HG02943 (cell line): ENCODE data around the gene INPP5A.

Experiments
- ATAC-seq: cut with Tn5 transposase; IDR thresholded peaks from one replicate; pipeline ENCODE4 v1.9.1; 2021; ENCODE audit warnings: mild to moderate bottlenecking, low read depth, moderate library complexity; ENCODE audit not compliant: unreplicated experiment

INPP5A gene

DNA sequence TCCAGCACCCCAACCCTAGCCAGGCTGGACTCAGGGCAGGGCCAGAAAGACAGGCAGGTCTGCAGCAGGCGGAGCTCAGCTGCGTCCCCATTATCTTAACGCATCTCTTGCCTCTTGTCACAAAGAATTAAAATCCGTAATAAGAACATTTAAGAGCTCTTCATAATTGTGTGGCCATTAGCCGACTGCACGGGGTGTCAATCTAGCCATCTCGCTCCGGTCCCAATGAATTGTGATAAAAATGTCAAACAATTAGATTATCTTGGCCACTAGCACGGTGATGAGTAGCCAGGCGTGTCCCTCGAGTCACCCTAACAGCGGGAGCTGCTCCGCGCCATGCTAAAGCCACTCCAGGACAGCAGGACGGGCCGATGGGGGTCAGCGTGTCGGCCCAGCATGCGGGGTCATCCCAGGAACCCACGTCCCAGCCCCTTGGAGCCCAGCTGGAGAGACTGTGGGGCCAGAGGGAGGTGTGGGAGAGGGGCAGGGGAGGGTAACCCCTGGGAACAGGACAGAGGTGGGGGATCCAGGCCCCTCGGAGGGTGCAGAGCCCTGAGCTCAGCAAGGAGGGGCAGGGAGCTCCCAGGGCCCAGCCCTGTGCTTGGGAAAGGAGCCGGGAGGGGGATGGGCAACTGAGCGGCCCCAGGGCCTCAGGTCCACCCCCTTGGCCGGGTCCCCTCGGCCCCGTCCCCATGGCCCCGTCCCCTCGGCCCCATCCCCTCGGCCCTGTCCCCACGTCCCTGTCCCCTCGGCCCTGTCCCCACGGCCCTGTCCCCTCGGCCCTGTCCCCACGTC is 266.0 kb downstream of the INPP5A start:
- no peak for ATAC-seq

GRCh38 chr10:132804287-132804686 is 266.7 kb downstream of the INPP5A start:
- ATAC-seq = no peak

DNA sequence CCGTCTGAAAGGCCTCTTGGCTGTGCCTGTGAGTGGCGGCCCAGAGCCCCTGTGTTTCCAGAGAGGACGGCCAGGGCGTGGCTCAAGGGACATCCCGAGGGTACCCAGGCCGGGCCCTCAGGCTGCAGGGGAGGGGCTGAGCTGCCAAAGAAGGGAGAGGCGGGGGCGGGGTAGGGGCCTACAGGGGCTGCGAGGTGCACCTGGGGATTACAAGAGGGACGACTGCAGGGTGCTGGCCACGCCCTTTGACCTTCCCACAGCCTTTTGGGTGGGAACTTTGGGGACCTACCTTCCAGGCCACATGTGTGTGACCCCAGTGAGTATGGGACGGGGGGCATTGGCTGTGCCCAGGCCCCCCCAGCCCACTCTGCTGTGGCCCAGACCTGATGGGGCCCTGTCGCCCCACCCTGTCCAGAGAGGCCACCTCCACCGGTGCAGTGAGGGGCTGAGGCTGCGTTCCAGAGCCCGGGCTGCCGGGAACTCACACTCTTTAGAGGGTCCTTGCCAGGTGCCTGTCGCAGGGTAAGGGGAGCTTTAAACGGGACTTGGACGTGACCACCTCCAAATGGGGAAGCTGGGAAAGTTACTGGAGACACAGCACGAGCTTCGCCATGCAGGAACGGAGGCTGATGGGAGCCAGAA is 267.3 kb downstream of the INPP5A start:
- ATAC-seq = no peak

GRCh38 chr10:132805599-132805998 is 268.0 kb downstream of the INPP5A start:
- no peak for ATAC-seq

DNA sequence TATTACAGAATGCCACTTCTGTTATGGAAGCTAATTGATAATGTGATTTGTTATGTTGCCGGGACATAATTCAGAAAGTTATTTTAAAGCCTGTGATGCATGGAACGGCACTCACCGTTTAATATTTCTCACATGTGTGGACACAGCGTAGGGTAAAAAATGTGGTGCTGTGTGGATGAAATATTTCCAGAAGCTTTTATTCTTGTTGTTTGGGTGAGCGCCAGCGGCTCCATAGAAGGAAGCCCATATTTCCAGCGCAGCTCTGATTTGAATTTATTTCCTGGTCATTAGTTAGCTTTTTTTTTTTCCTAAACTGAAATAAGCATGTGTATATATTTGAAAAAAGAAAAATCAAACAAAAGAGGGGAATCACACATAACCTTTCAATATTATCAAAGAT is 268.5 kb downstream of the INPP5A start:
- no peak for ATAC-seq

GRCh38 chr10:132806561-132807003 is 269.0 kb downstream of the INPP5A start:
- no peak for ATAC-seq

- ATAC-seq = no peak
These were observed 270.0 kb downstream of the INPP5A start for GRCh38 chr10:132807621-132808049.

GRCh38 chr10:132808383-132809231 is 271.0 kb downstream of the INPP5A start:
- no peak for ATAC-seq

DNA sequence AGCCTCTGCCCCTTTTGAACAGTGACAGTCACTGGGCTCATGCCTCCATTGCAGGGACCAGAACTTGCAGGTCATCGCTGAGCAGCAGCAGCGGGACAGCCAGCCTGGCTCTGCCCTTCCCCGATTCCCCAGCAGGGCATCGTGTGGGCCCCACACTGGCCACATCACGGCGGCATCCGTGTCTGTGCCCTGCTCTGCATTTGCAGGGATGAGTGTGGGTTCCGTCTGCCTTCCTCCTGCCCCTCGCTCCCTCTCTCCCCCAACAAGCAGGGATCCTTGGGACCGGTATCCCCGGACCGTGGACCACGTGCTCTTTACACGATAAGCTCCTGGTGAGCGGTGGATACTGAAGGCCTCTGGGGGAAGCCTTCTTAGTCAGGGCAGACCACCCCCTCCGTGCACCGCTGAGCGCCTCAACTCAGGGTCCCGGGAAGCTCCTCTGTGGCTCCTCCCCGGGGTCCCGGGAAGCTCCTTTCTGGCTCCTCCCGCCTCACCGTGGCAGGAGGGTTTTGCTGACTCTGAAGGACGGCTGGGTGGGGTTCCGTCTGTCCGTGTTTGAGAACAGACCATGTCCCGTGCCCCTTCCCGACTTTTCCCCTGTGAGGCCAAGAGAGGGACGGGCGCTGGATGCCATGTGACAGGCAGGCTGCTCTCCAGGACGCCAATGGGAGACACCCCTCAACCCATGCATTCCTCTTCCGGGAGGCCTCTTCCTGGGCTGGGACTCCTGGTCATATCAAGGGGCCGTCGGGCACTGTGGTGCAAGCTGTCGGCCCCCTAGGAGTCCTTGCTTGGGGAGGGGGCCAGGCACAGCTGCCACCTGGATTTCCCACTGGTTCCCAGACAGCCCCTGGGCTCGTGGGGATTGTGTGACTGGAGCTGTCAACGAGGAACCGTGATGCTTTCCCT is 271.9 kb downstream of the INPP5A start:
- ATAC-seq = no peak

DNA sequence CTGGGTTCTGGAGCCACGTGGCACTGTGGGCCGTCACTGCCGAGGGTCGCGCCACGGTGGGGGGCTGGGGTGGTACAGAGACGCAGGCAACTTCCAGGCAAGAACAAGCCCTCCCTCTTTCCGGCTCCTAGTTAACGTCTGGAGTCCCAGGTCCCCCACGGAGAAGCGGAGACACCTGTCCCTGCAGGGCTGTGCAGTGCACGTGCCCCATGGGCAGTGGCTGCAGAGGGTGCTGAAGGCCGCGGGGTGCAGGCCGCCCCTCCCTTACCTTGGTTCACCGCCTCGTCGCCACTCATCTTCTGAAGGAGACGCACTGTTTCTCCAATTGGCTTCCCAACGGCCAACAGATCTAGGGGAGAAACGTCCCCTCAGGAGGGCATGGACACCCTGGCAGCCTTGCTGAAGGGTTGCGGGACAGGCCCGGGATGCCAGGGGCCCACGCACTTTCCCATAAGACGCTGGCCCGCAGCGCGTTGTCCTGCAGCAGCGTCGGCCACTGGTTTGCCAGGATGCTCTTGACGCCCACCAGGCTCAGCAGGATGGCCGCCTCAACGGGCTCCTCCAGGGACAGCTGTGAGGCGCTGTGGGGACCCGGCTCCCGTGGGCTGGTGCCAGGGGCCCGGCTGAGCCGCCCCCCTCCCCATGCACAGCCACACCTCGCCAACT is 272.7 kb downstream of the INPP5A start:
- no peak for ATAC-seq

DNA sequence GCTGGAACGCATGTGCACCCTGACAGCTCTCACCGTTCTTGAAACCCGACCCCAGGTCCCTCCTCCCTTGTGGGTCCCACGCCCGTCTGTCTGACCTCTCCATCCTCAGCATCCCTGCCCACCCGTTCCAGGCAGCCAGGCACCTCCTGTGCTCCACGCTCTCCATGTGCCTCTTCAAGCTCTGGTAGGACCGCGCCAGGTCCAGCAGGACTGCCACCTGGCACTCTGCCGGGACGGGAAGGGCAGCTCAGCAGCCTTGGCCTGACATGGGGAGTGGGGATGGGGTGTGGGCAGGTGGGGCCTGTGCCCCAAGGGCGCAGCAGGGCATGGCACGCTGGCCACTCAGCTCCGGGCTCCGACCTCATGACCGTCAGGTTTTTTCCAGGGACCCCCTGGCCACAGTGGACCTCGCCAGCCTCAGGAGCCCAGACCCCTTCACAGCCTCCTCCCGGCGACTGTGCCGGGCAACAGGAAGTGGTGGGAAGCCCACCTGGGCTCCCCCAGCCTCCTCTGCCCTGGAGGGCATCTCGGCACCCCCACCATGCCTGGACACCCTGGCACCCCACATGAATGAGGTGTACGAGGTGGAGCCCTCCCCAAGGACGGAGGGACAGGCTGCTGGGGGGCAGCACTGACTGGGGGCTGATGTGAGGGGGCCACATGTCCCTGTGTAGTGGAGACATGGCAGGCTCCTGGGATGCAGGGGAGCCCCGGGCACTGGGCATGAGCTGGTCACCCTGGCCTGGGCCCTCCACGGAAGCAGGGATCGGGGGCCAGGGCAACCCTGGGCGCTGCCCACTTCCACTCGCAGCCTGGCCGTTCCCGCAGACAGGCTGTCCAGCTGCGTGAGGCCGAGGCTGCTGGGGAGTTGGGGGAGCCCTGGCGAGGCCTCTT is 273.5 kb downstream of the INPP5A start:
- no peak for ATAC-seq

DNA sequence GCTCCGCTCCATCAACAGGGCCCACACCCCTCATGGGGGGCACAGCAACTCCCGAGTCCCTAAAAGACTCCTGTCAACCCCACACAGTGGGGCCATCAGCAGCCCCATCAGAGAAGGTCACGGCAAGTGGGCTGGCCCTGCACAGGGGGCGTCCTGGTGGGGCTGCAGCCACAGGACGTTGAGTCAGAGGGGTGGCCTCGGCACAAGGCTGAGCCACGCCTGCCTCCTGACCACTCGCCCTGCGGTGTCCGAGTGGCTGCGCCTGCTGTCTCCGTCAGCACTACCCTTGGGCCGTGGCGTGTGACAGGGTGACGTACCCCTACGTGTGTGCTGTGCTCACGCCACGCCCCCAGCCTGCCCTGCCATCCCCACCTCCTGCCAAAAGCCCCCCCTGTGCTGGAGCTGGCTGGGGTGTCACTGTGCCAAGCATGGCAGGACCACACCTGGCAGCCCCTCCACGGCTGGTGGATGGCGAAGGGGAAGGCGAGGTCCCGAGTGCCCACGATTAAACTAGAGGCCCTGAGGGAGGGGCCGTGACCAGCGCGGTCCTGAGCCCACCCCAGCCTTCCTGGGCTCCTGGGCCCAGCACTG is 274.4 kb downstream of the INPP5A start:
- ATAC-seq = no peak

DNA sequence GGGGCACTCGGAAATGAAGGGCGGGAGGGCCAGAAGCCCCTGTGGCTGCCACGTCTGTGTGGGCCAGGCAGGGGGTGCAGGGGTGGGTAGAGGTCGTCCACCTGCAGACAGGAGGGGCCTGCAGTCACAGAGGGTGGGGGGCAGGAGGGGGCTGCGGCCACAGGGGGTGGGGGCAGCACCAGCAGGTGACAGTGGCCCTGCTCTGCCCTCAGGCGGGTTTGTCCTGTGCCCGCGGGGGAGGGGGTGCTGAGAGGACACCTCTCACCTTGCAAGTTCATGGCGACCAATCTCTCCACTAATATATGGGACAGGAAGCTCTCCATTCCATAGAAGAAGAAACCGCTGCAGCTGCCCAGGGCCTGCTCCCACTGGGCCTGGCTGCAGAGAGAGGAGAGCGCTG is 274.9 kb downstream of the INPP5A start:
- ATAC-seq = no peak

- no peak for ATAC-seq
These were observed 275.4 kb downstream of the INPP5A start for GRCh38 chr10:132813001-132813401.

DNA sequence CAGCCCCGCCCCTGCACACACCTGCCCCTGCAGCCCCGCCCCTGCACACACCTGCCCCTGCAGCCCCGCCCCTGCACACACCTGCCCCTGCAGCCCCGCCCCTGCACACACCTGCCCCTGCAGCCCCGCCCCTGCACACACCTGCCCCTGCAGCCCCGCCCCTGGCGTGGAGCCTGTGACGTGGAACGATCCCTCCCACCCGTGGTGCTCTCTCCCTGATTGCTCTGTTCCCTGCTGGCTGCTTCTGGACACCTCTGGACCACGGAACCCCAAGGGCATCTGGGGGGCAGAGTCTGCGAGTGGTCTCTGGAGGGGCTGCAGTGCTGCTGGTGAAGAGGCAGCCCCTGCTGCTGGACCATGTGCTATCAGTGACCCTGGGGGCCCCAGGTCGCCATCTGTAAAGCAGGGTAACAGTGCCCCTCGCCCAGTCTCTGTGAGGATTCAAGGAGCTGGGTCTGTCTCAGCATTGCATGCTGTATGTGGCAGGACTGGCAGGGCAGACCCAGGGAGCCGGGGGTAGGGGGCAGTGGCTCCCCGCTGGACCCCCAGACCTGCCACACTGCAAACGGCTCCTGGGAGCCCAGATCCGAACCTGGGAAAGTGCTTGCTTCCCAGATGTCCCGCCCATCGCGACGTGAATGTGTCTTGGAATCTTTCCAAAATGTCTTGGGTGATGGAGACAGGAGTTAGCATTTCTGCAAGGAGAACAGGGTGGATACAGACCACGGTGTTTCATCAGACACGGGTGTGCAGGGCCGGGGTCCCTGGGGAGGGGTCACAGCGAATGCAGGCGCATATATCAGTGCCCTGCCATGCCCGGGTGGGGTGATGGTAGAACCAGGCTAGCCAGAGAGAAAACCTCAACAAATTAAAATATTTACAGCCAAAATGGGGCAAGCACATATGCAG is 276.2 kb downstream of the INPP5A start:
- ATAC-seq = no peak

- ATAC-seq = no peak
These were observed 276.9 kb downstream of the INPP5A start for GRCh38 chr10:132814469-132814856.

- ATAC-seq = no peak
These were observed 277.7 kb downstream of the INPP5A start for GRCh38 chr10:132815168-132815857.
